DND-41 (cell line): ENCODE data around the gene POM121L2.

Experiments
- ATAC-seq: fragments of 200-7000 bp; cut with Tn5 transposase; 3 replicates; pipeline ENCODE4 v1.9.1; 2021; ENCODE audit warnings: low read depth; ENCODE audit not compliant: insufficient read depth
- DNase-seq: peaks from one replicate; pipeline ENCODE4 v3.0.0-alpha.2; 2020
- H2AFZ ChIP-seq: 2 replicates; pipeline ENCODE4 v1.6.0; 2012; ENCODE audit warnings: low read depth, low read length
- H3K27ac ChIP-seq: 2 replicates; pipeline ENCODE4 v1.5.1; 2012; ENCODE audit warnings: low read length, inconsistent platforms
- H3K27me3 ChIP-seq: fragments of 200-600 bp; sonication (generic); 2 replicates; pipeline ENCODE4 v1.6.0; 2012; ENCODE audit warnings: low read length, mild to moderate bottlenecking, inconsistent platforms; ENCODE audit not compliant: insufficient read depth, poor library complexity
- H3K36me3 ChIP-seq: 2 replicates; pipeline ENCODE4 v1.5.1; 2012; ENCODE audit warnings: low read length, inconsistent platforms; ENCODE audit not compliant: insufficient read depth
- H3K4me1 ChIP-seq: 2 replicates; pipeline ENCODE4 v1.5.1; 2012; ENCODE audit warnings: mild to moderate bottlenecking, low read length; ENCODE audit not compliant: insufficient read depth
- H3K4me2 ChIP-seq: 2 replicates; pipeline ENCODE4 v1.6.0; 2012; ENCODE audit warnings: mild to moderate bottlenecking, moderate library complexity, low read length, inconsistent platforms; ENCODE audit not compliant: insufficient read depth
- H3K4me3 ChIP-seq, 2 experiments: fragments of 200-600 bp in 1 of 2; shearing (Covaris generic) in 1 of 2; 2 replicates each; pipeline ENCODE4 v1.5.1; 2012 to 2016; ENCODE audit warnings: inconsistent platforms in 2 of 2, low read length in 2 of 2, mild to moderate bottlenecking in 2 of 2, low read depth in 1 of 2, moderate library complexity in 1 of 2
- H3K79me2 ChIP-seq: 2 replicates; pipeline ENCODE4 v1.6.0; 2012; ENCODE audit warnings: low read length, inconsistent platforms; ENCODE audit not compliant: insufficient read depth
- H3K9ac ChIP-seq: 2 replicates; pipeline ENCODE4 v1.6.0; 2012; ENCODE audit warnings: low read depth, mild to moderate bottlenecking, inconsistent platforms, low read length, moderate library complexity
- H3K9me3 ChIP-seq: 2 replicates; pipeline ENCODE4 v1.5.1; 2012; ENCODE audit warnings: low read length, moderate library complexity, mild to moderate bottlenecking, inconsistent platforms; ENCODE audit not compliant: insufficient read depth, severe bottlenecking
- H4K20me1 ChIP-seq: 2 replicates; pipeline ENCODE4 v1.6.0; 2012; ENCODE audit warnings: low read length; ENCODE audit not compliant: insufficient read depth
- CTCF ChIP-seq: IDR thresholded peaks from 2 replicates; pipeline ENCODE4 v1.5.1; 2012; ENCODE audit warnings: borderline replicate concordance, low read length, moderate library complexity, mild to moderate bottlenecking; ENCODE audit not compliant: poor library complexity, severe bottlenecking; ENCODE audit errors: extremely low read depth
- EZH2 ChIP-seq: IDR thresholded peaks from 3 replicates; pipeline ENCODE4 v1.6.1; 2012; ENCODE audit warnings: borderline replicate concordance, low read depth, mild to moderate bottlenecking, moderate library complexity, low read length, inconsistent platforms; ENCODE audit not compliant: severe bottlenecking

POM121L2 gene

GRCh38 chr6:27318973-27319372 lies 6.9 kb upstream of the POM121L2 start:
- H3K27ac ChIP-seq, result no peak overlapping the region
- H4K20me1 ChIP-seq, result no peaks in the 10 kb centered on the region
- TF ChIP-seq CTCF (no peak), EZH2 (no peak)
- no peak overlapping the region for H3K4me3 ChIP-seq
- H2AFZ ChIP-seq, result no peak overlapping the region
- DNase-seq (no peak), ATAC-seq (no peak)
- H3K9me3 ChIP-seq, result no peaks in the 10 kb centered on the region
- no peaks in the 10 kb centered on the region for H3K36me3 ChIP-seq
- H3K4me1 ChIP-seq, result no peaks in the 10 kb centered on the region
- H3K9ac ChIP-seq, result no peak overlapping the region
- H3K79me2 ChIP-seq, result no peaks in the 10 kb centered on the region
- no peak overlapping the region for H3K4me2 ChIP-seq
- peaks cover 16% of the 10 kb centered on the region for H3K27me3 ChIP-seq

GRCh38 chr6:27314046-27314445 lies 2.0 kb upstream of the POM121L2 start:
- Histone ChIP-seq H3K27ac (no peak overlapping the region), H4K20me1 (no peaks in the 10 kb centered on the region), H3K9me3 (no peaks in the 10 kb centered on the region), H3K9ac (no peak overlapping the region), H3K27me3 (peaks cover 16% of the 10 kb centered on the region), H2AFZ (no peak overlapping the region), H3K79me2 (no peaks in the 10 kb centered on the region), H3K4me2 (no peak overlapping the region), H3K4me1 (peaks cover 9% of the 10 kb centered on the region), H3K36me3 (no peaks in the 10 kb centered on the region), H3K4me3 (no peak overlapping the region)
- ATAC-seq (no peak), DNase-seq (no peak)
- TF ChIP-seq EZH2 (no peak), CTCF (no peak)

- Histone ChIP-seq H3K4me2 (peak overlapping the region; percentile 52; the same call in 1 of the 2 replicates), H2AFZ (no peak overlapping the region; the same call in 1 of the 2 replicates)
Measured at GRCh38 chr6:27312950-27313271, 838 bp upstream of the POM121L2 start.

More at GRCh38 chr6:27312950-27313271, 838 bp upstream of the POM121L2 start:
- Histone ChIP-seq H3K36me3 (no peaks in the 10 kb centered on the region), H3K4me1 (peaks cover 9% of the 10 kb centered on the region), H3K27ac (no peak overlapping the region), H3K9me3 (no peaks in the 10 kb centered on the region), H3K79me2 (no peaks in the 10 kb centered on the region), H3K9ac (no peak overlapping the region), H3K27me3 (peaks cover 15% of the 10 kb centered on the region), H4K20me1 (no peaks in the 10 kb centered on the region), H3K4me3 (peak overlapping the region in 1 of 2 experiments; percentile 45; a peak in 1 of 4 replicates)
- ATAC-seq (peak; percentile 39; the same call in 1 of the 3 replicates), DNase-seq (no peak)
- no peak for TF ChIP-seq CTCF
- no peak for TF ChIP-seq EZH2
